ENCODE results near the gene NAALADL2.

The NAALADL2 gene

GRCh38 chr3:175184392-175184791 lies 325.3 kb downstream of the NAALADL2 start:
- no peak for TF ChIP-seq CTCF (IDR thresholded peaks at IDR 0.05)

GRCh38 chr3:175185903-175186302 lies 326.8 kb downstream of the NAALADL2 start:
- no peak for TF ChIP-seq CTCF (IDR thresholded peaks at IDR 0.05)

GRCh38 chr3:175186511-175186910 lies 327.4 kb downstream of the NAALADL2 start:
- TF ChIP-seq CTCF (IDR thresholded peaks at IDR 0.05): no peak

GRCh38 chr3:175187586-175187985 lies 328.5 kb downstream of the NAALADL2 start:
- TF ChIP-seq CTCF (IDR thresholded peaks at IDR 0.05): no peak

- no peak for TF ChIP-seq CTCF (IDR thresholded peaks at IDR 0.05)
Observed at GRCh38 chr3:175192536-175192935, 333.4 kb downstream of the NAALADL2 start.

GRCh38 chr3:175193815-175194518 lies 334.8 kb downstream of the NAALADL2 start:
- no peak for TF ChIP-seq CTCF (IDR thresholded peaks at IDR 0.05)

GRCh38 chr3:175198991-175199783 lies 340.1 kb downstream of the NAALADL2 start:
- no peak for TF ChIP-seq CTCF (IDR thresholded peaks at IDR 0.05)
